ENCODE results near the gene OS9. TPM values are rescaled to one million over a fixed set of nuclear protein-coding genes. Genes with fewer than 3 reads are reported as not detected.

The OS9 gene
- total and polyA plus RNA-seq, 9 of the 15 experiments (the other 6 are each of a cell fraction or from before 2014, with no cell fraction given) = 4.6 to 105 (median 89.5) TPM

- TF ChIP-seq ZNF609 (CRISPR knock-in tag; IDR thresholded peaks at IDR 0.05; ENCODE audit: borderline replicate concordance) (no peak), KAT7 (CRISPR knock-in tag; IDR thresholded peaks at IDR 0.05; ENCODE audit: borderline replicate concordance) (no peak), KAT8 (IDR thresholded peaks at IDR 0.05; ENCODE audit: low read depth) (no peak), DACH1 (IDR thresholded peaks at IDR 0.05; ENCODE audit: partially characterized antibody) (no peak), ZNF79 (CRISPR knock-in tag; IDR thresholded peaks at IDR 0.05; ENCODE audit: low read depth) (no peak), ETS2 (tag; IDR thresholded peaks at IDR 0.05; ENCODE audit: borderline replicate concordance, poor library complexity, severe bottlenecking) (no peak), PHB2 (IDR thresholded peaks at IDR 0.05; ENCODE audit: low read depth) (no peak), CTBP1 (IDR thresholded peaks at IDR 0.05; ENCODE audit: borderline replicate concordance) (no peak; the same call in 1 of the 2 replicates), PRMT5 (CRISPR knock-in tag; IDR thresholded peaks at IDR 0.05) (no peak), ZNF766 (CRISPR knock-in tag; conservative IDR thresholded peaks at IDR 0.05) (no peak), PHF20 (IDR thresholded peaks at IDR 0.05; ENCODE audit: partially characterized antibody) (no peak), SIX5 (IDR thresholded peaks at IDR 0.05; ENCODE audit: borderline replicate concordance in 1 of 2, insufficient read depth in 1 of 2, low read depth in 1 of 2, low read length in 2 of 2) (no peak), MAFK (IDR thresholded peaks at IDR 0.05; ENCODE audit: low read length) (no peak), SMARCC2 (IDR thresholded peaks at IDR 0.05; ENCODE audit: low read depth) (no peak), ZBTB11 (CRISPR knock-in tag; IDR thresholded peaks at IDR 0.05) (peak in 1 of 3 experiments; percentile 29; a peak in 1 of 6 replicates), IRF1 (CRISPR knock-in tag; IDR thresholded peaks at IDR 0.05; ENCODE audit: borderline replicate concordance) (no peak), RUNX1 (IDR thresholded peaks at IDR 0.05; ENCODE audit: low read depth) (no peak)
These were observed 60.7 kb downstream of the OS9 start, which contains the start of gene MARCHF9 (continued) for GRCh38 chr12:57754411-57755193.
